BJ (cell line): ENCODE results near the gene FHL3. TPM values are rescaled to one million over a fixed set of nuclear protein-coding genes. Genes with fewer than 3 reads are reported as not detected.

Source experiments
- CTCF ChIA-PET: fragments of 350-600 bp; formaldehyde crosslinking; extraction: SDS; loops from one replicate; lab custom pipeline; 2021; ENCODE audit warnings: antibody characterized with exemption, inconsistent platforms; lab: Yijun Ruan, JAX
- POLR2A ChIA-PET: fragments of 300-600 bp; sonication (Branson Sonifier 250); formaldehyde crosslinking; extraction: SDS; loops from one replicate; lab custom pipeline; 2021; ENCODE audit warnings: antibody characterized with exemption; lab: Charles Lee
- DNase-seq: peaks from one replicate; pipeline ENCODE4 v3.0.0-alpha.2; 2011; ENCODE audit warnings: low read depth
- H3K27me3 ChIP-seq: 2 replicates; pipeline ENCODE4 v1.6.0; 2011; ENCODE audit warnings: low read length; ENCODE audit not compliant: control insufficient read depth, insufficient read depth
- H3K36me3 ChIP-seq: 2 replicates; pipeline ENCODE4 v1.5.1; 2011; ENCODE audit warnings: low read length; ENCODE audit not compliant: control insufficient read depth, insufficient read depth
- H3K4me3 ChIP-seq: 2 replicates; pipeline ENCODE4 v1.5.1; 2011; ENCODE audit warnings: low read depth, mild to moderate bottlenecking, control low read depth, low read length
- CTCF ChIP-seq: IDR thresholded peaks from 2 replicates; pipeline ENCODE4 v1.5.1; 2011; ENCODE audit warnings: low read depth, mild to moderate bottlenecking, control low read depth, inconsistent platforms, low read length, moderate library complexity; ENCODE audit not compliant: insufficient read depth
- polyA plus RNA-seq: library from polyadenylated mRNA; depleted of rRNA; stranded (reverse); fragments of >200 nt; gene quantifications from 2 replicates; pipeline ENCODE4 v1.2.3, GENCODE V29; 2011

Gene FHL3
- polyA plus RNA-seq, 1 experiment: 13.0 TPM

- ChIA-PET CTCF (no interaction called here), POLR2A (no interaction called here)
- H3K4me3 ChIP-seq: no peak overlapping the region
- TF ChIP-seq CTCF: no peak
- DNase-seq: no peak
- H3K36me3 ChIP-seq: no peaks in the 10 kb centered on the region
- peaks cover 25% of the 10 kb centered on the region for H3K27me3 ChIP-seq
Measured at GRCh38 chr1:38050397-38051078, 45.2 kb upstream of the FHL3 start.

GRCh38 chr1:38047603-38048141 lies 42.4 kb upstream of the FHL3 start:
- no peak for DNase-seq
- Histone ChIP-seq H3K36me3 (no peaks in the 10 kb centered on the region), H3K27me3 (peaks cover 38% of the 10 kb centered on the region), H3K4me3 (peak overlapping the region; percentile 49)
- ChIA-PET POLR2A (no interaction called here), CTCF (interaction anchor here (0.9 to 1.5 kb wide), 3 partner anchors 10 to 23 kb away, joined by 3 read pairs; no protein-coding TSS in a partner anchor)
- TF ChIP-seq CTCF: no peak

- CTCF ChIA-PET: interaction anchor here (1.5 kb wide), 1 partner anchor 17 kb away, joined by 3 read pairs; no protein-coding TSS in a partner anchor
Measured at GRCh38 chr1:38046884-38047602, 41.7 kb upstream of the FHL3 start.

GRCh38 chr1:38046333-38046883 lies 41.1 kb upstream of the FHL3 start, which contains the start of gene POU3F1:
POU3F1 (minus strand) TSS chr1:38046793; CDS start chr1:38046743, 50 bp downstream.
- no peak for DNase-seq
- POLR2A ChIA-PET: no interaction called here
- CTCF ChIA-PET: interaction anchor here (1.2 kb wide), 1 partner anchor 9 kb away, joined by 3 read pairs; no protein-coding TSS in a partner anchor
- Histone ChIP-seq H3K4me3 (peak within 1 kb of the TSS; percentile 49), H3K36me3 (no peaks in the 10 kb centered on the region), H3K27me3 (peaks cover 46% of the 10 kb centered on the region)
- TF ChIP-seq CTCF: no peak

More at GRCh38 chr1:38046884-38047602, 41.7 kb upstream of the FHL3 start:
- TF ChIP-seq CTCF: no peak
- H3K27me3 ChIP-seq: peaks cover 44% of the 10 kb centered on the region
- peak; percentile 13 for DNase-seq
- peak overlapping the region; percentile 49 for H3K4me3 ChIP-seq
- H3K36me3 ChIP-seq: no peaks in the 10 kb centered on the region
- POLR2A ChIA-PET: no interaction called here
